BLaER1 treated with 17β-estradiol and CSF1 and Interleukin-3, amounts not matched to agents 10 nM and 100 nM (cell line): ENCODE data around the gene AMT.

Source experiments
- H3K27ac ChIP-seq, 11 experiments: shearing (Covaris generic); formaldehyde crosslinking; 2 replicates each; pipeline ENCODE4 v1.8.1; 2022
- H3K27me3 ChIP-seq, 11 experiments: shearing (Covaris generic); formaldehyde crosslinking; 2 replicates each; pipeline ENCODE4 v1.8.1; 2022
- H3K36me3 ChIP-seq, 11 experiments: shearing (Covaris generic); formaldehyde crosslinking; 2 replicates each; pipeline ENCODE4 v1.8.1; 2022
- H3K4me1 ChIP-seq, 10 experiments: shearing (Covaris generic); formaldehyde crosslinking; 2 replicates each; pipeline ENCODE4 v1.8.1; 2022
- H3K4me2 ChIP-seq, 11 experiments: shearing (Covaris generic); formaldehyde crosslinking; 2 replicates each; pipeline ENCODE4 v1.8.1; 2022
- H3K4me3 ChIP-seq, 10 experiments: shearing (Covaris generic); formaldehyde crosslinking; 2 replicates each; pipeline ENCODE4 v1.8.1; 2022
- H3K9ac ChIP-seq, 11 experiments: shearing (Covaris generic); formaldehyde crosslinking; 2 replicates each; pipeline ENCODE4 v1.8.1; 2022
- H3K9me3 ChIP-seq, 11 experiments: shearing (Covaris generic); formaldehyde crosslinking; replicated peaks in 1 of 11; 2 replicates each; pipeline ENCODE4 v1.8.1; 2022
- H4K20me1 ChIP-seq, 11 experiments: shearing (Covaris generic); formaldehyde crosslinking; 2 replicates each; pipeline ENCODE4 v1.8.1; 2022
- Cebpa-rat ChIP-seq, 11 experiments: shearing (Covaris generic); IDR thresholded peaks; 2 replicates each; pipeline ENCODE4 v1.8.1; 2022

Gene AMT, protein sequence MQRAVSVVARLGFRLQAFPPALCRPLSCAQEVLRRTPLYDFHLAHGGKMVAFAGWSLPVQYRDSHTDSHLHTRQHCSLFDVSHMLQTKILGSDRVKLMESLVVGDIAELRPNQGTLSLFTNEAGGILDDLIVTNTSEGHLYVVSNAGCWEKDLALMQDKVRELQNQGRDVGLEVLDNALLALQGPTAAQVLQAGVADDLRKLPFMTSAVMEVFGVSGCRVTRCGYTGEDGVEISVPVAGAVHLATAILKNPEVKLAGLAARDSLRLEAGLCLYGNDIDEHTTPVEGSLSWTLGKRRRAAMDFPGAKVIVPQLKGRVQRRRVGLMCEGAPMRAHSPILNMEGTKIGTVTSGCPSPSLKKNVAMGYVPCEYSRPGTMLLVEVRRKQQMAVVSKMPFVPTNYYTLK

DNA sequence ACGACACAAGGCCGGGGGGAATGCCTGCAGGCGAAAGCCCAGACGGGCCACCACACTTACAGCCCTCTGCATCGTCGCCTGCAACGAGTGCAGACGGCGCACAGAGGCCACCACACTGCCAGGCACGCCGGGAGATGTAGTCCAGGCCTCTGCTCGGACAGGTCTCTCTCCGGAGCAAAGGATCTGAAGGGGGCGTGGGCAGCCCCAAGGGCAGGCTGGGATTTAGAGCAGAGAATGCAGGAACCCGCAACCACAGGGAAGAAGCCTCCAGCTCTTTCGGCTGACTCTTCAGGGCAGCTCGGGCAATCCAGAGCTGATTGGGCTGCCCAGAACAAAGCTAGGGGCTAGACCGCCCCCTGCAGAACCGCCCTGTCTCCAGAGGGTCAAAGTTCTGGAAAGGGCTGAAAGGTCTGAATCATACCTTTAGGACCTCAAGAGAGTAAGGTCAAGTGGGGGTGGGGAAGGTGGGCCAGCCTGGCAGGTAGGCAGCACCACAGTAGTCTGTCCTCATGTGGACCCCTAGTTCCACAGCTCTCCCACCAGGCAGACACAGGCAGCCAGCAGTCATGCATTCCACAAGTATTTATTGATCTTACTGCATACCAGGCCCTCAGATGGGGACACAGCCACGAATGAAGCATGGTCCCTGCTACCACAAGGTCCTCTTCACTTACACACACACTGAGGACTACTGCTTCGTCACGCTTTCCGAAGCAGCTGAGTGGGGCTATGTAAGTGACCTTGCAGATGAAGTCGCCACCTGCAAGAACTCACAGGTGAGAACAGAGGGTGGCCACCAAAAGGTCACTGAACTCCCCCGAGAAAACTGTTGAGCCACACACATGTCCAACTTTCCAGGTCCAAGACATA is at the start of gene AMT:
TSS of gene AMT (minus strand) at position 95 of the 870 bp plus-strand sequence. CDS start at position 72, 23 bp downstream.
- no peaks in the 10 kb centered on the region for H3K27me3 ChIP-seq
- peaks cover 67 to 82% (median 74%) of the 10 kb centered on the region in 10 experiments for H3K4me1 ChIP-seq
- peak within 1 kb of the TSS; percentile 43 to 98 (median 79) for H3K4me2 ChIP-seq
- H3K36me3 ChIP-seq = peaks cover 0 to 51% (median 14%) of the 10 kb centered on the region in 11 experiments; a peak in 13 of 22 replicates
- peak within 1 kb of the TSS in 9 of 11 experiments; percentile 12 to 61 (median 30); a peak in 14 of 22 replicates for H3K27ac ChIP-seq
- peaks cover 0 to 4% (median 0%) of the 10 kb centered on the region in 11 experiments; a peak in 1 of 22 replicates for H4K20me1 ChIP-seq
- peak within 1 kb of the TSS in 6 of 11 experiments; percentile 1 to 40 (median 24); a peak in 8 of 22 replicates for H3K9ac ChIP-seq
- H3K4me3 ChIP-seq = peak within 1 kb of the TSS in 4 of 10 experiments; percentile 2 to 38 (median 15); a peak in 4 of 20 replicates
- H3K9me3 ChIP-seq = no peaks in the 10 kb centered on the region
- no peak for TF ChIP-seq Cebpa-rat (IDR thresholded peaks at IDR 0.05)

DNA sequence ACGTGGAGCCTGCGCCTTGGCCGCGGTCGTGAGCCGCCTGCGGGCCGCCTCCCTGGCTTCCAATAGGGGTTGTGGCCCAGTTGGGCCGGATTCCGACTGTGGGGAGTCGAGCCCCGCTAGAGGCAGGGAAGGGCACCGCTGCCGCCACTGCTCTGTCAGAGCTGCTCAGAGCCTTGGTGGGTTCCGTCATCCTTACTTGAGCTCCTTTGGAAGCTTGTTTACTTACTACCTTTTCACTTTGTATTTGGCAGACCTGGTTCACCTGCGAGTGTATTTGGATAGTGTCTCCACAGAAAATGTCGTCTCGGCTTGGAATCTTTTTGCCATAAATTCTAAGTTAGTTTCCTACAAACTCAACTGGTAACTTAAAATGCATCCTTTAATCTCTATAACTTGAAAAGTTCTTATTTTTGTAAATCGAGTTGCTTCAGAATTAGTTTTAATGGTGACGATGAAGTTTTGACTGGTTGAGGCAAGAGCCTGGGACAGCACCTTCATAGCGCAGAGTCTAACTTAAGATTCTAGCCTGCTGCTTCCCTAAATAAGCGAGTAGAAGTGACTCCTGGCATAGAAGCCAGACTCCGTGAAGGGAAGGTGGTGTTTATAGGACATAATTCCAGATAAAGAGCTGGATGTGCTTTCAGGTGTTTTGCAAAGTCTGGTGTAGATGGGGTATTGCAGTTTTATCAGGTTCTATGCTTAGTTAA is 48.6 kb upstream of the AMT start:
- peaks cover 0 to 46% (median 0%) of the 10 kb centered on the region in 11 experiments; a peak in 5 of 22 replicates for H3K27me3 ChIP-seq
- H3K36me3 ChIP-seq = peaks cover 0 to 28% (median 5%) of the 10 kb centered on the region in 11 experiments; a peak in 5 of 22 replicates
- peak overlapping the region; percentile 84 to 95 (median 89) for H3K4me2 ChIP-seq
- TF ChIP-seq Cebpa-rat (IDR thresholded peaks at IDR 0.05) = no peak
- H3K27ac ChIP-seq = peak overlapping the region; percentile 38 to 80 (median 75); a peak in 21 of 22 replicates
- H4K20me1 ChIP-seq = peaks cover 12 to 53% (median 21%) of the 10 kb centered on the region in 11 experiments; a peak in 16 of 22 replicates
- H3K4me1 ChIP-seq = peaks cover 23 to 32% (median 28%) of the 10 kb centered on the region in 10 experiments
- H3K9ac ChIP-seq = peak overlapping the region; percentile 72 to 88 (median 78)
- peak overlapping the region; percentile 68 to 81 (median 76) for H3K4me3 ChIP-seq
- peaks cover 0 to 6% (median 0%) of the 10 kb centered on the region in 11 experiments; a peak in 2 of 22 replicates for H3K9me3 ChIP-seq

DNA sequence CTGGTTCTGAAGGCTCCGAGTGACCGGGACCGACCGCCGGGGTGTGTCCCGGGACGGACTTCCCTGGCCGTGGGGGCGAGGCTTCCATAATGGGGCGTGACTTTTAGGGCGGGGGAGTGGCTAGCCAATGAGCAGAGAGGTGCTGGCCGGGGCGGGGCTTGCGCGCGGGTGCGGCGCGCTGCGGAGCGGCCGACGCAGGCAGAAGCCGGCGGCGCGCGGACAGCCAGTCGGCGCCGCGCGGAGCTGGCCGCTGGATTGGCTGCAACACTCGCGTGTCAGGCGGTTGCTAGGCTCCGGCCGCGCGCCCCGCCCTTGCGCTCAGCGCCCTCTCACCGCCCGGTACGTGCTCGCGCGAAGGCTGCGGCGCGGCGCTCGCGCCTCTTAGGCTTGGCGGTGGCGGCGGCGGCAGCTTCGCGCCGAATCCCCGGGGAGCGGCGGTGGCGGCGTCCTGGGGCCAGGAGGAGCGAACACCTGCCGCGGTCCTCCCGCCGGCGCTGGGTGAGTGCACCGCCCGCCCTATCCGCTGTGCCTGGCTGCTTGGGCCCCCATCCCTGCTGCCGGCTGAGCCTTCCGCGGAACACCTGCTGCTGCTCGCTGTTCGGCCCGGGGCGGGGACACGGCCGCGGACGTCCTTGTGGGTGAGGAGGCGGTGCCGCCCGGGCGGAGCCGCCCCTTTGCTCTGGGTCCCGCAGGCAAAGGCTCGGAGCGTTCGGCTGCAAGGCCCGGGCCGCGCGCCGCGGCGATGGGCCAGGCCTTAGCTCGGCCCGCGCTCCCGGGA is 47.9 kb upstream of the AMT start, which contains the start of gene DAG1:
TSS of gene DAG1 (plus strand) at position 332 of the 778 bp plus-strand sequence. CDS start 40,268 bp downstream, outside the sequence.
- H3K4me2 ChIP-seq = peak within 1 kb of the TSS; percentile 86 to 95 (median 92)
- TF ChIP-seq Cebpa-rat (IDR thresholded peaks at IDR 0.05) = no peak
- peak within 1 kb of the TSS; percentile 68 to 81 (median 76) for H3K4me3 ChIP-seq
- peaks cover 0 to 6% (median 0%) of the 10 kb centered on the region in 11 experiments; a peak in 2 of 22 replicates for H3K9me3 ChIP-seq
- peak within 1 kb of the TSS; percentile 61 to 80 (median 76) for H3K27ac ChIP-seq
- H4K20me1 ChIP-seq = peaks cover 7 to 46% (median 20%) of the 10 kb centered on the region in 11 experiments; a peak in 14 of 22 replicates
- H3K27me3 ChIP-seq = peaks cover 0 to 38% (median 0%) of the 10 kb centered on the region in 11 experiments; a peak in 5 of 22 replicates
- H3K36me3 ChIP-seq = peaks cover 0 to 23% (median 0%) of the 10 kb centered on the region in 11 experiments; a peak in 4 of 22 replicates
- H3K4me1 ChIP-seq = peaks cover 23 to 37% (median 33%) of the 10 kb centered on the region in 10 experiments
- H3K9ac ChIP-seq = peak within 1 kb of the TSS; percentile 72 to 88 (median 80)

DNA sequence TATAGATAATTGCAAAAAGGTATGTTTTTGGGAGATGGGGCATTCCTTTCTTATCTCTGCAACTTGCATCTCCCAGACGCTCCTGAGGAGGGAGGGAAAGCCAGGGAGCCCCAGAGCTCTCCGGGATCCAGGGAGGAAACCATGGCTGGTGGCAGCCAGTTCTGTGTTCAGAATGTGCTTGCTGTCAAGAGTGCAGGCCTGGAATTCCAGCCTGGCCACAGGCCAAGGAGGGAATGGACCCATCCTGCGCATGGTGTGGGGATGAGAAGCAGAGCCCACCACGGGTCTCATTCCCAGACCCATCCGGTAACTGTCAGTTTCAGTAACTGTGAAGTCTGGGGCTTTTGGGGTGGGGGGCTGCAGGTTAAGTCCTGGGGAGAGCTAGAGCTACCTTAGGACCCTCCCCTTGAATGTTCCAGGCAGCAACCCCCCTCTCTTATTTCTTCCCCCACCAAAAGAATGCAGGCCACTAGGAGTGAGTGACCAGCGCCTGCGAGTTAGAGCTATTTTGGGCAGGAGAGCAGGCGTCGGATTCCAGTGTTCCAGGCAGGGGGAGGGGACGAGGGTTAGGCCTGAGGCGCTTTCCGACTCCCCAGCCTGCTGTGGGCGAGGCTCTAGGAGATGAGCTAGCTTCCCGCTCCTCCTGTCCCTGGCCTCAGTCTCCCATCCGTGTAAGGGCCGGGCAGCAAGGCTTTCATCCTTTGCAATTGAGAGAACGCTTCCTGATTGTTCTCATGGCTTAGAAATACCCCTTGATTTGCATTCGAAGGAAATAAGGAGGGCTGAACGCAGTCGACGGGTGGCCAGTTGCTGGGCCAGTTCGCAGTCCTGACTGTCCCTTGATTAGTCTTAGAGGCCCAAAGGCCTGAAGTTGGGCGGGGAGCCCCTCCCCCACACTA is 47.0 kb upstream of the AMT start:
- Histone ChIP-seq H3K4me3 (peak overlapping the region; percentile 68 to 81 (median 76)), H3K36me3 (peaks cover 0 to 16% (median 0%) of the 10 kb centered on the region in 11 experiments; a peak in 3 of 22 replicates), H3K9ac (peak overlapping the region; percentile 72 to 88 (median 80)), H3K4me2 (peak overlapping the region; percentile 71 to 93 (median 90)), H4K20me1 (peaks cover 7 to 38% (median 20%) of the 10 kb centered on the region in 11 experiments; a peak in 13 of 22 replicates), H3K9me3 (peaks cover 0 to 3% (median 0%) of the 10 kb centered on the region in 11 experiments; a peak in 2 of 22 replicates), H3K27me3 (peaks cover 0 to 30% (median 0%) of the 10 kb centered on the region in 11 experiments; a peak in 5 of 22 replicates), H3K27ac (peak overlapping the region; percentile 61 to 79 (median 75)), H3K4me1 (peaks cover 23 to 38% (median 34%) of the 10 kb centered on the region in 10 experiments)
- no peak for TF ChIP-seq Cebpa-rat (IDR thresholded peaks at IDR 0.05)

DNA sequence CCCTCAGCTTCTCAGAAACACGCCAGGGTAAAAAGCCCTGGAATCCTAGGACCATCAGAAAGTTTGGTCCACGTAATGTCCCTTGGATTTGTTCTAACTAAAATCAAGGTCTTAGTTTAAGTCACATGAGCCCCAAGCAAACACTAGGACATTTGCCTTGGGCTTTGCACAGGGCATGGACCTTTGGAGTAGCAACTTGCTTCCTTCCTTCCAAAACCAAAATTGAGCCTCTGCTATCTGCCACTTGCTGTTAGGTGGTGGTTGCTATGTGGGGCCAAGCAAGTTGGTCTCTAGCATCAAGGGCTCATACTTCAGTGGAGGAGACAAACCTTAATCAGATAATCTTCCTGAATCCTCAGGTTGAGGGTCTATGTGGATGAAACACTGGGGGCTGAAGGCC is 43.8 kb upstream of the AMT start:
- H3K27me3 ChIP-seq = no peaks in the 10 kb centered on the region
- H3K4me1 ChIP-seq = peaks cover 10 to 26% (median 23%) of the 10 kb centered on the region in 10 experiments
- peak overlapping the region in 1 of 11 experiments; percentile 32; a peak in 2 of 22 replicates for H3K9ac ChIP-seq
- H3K4me2 ChIP-seq = peak overlapping the region in 5 of 11 experiments; percentile 10 to 29 (median 17); a peak in 2 of 22 replicates
- H3K4me3 ChIP-seq = no peak overlapping the region
- H3K36me3 ChIP-seq = no peaks in the 10 kb centered on the region
- no peak for TF ChIP-seq Cebpa-rat (IDR thresholded peaks at IDR 0.05)
- no peaks in the 10 kb centered on the region for H3K9me3 ChIP-seq
- H3K27ac ChIP-seq = peak overlapping the region in 1 of 11 experiments; percentile 16; a peak in 1 of 22 replicates
- H4K20me1 ChIP-seq = peaks cover 0 to 8% (median 3%) of the 10 kb centered on the region in 11 experiments; a peak in 10 of 22 replicates

DNA sequence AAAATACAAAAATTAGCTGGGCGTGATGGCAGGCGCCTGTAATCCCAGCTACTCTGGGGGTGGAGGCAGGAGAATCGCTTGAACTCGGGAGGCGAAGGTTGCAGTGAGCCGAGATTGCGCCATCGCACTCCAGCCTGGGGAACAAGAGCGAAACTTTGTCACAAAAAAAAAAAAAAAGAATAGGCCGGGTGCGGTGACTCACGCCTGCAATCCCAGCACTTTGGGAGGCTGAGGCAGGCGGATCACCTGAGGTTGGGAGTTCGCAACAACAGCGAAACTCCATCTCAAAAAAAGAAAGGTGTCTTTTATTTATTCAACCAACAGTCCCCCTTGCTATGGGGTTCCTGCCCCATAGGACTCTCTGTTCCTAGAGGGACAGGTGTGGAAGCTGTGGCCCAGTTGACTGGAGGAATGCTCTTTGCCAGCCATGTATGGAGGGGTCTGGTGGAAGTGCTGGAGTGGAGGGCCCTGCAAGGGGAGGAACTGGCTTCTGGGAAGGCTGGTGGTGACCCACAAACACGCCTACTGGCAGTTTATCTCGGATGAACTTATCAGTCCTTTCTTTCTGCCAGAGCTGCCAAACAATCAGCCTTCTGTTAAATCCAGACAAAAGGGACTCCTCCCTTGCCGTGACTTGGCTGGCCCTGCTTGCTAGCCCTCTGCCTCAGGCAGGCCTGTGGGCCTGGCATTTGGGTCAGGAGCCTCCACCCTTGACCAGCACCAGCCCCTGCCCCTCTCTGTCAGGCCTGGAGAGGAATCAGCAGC is 43.2 kb upstream of the AMT start:
- Histone ChIP-seq H3K9ac (peak overlapping the region in 1 of 11 experiments; percentile 32; a peak in 2 of 22 replicates), H3K27me3 (no peaks in the 10 kb centered on the region), H4K20me1 (peaks cover 0 to 1% (median 0%) of the 10 kb centered on the region in 11 experiments; a peak in 4 of 22 replicates), H3K4me2 (peak overlapping the region in 6 of 11 experiments; percentile 10 to 34 (median 22); a peak in 5 of 22 replicates), H3K4me1 (peaks cover 8 to 21% (median 19%) of the 10 kb centered on the region in 10 experiments), H3K27ac (peak overlapping the region in 1 of 11 experiments; percentile 16; a peak in 1 of 22 replicates), H3K36me3 (no peaks in the 10 kb centered on the region), H3K9me3 (no peaks in the 10 kb centered on the region), H3K4me3 (no peak overlapping the region)
- peak in 1 of 11 experiments; percentile 50; a peak in 1 of 22 replicates for TF ChIP-seq Cebpa-rat (IDR thresholded peaks at IDR 0.05)
